GM18511 (cell line): Measurements from ENCODE around the gene FATE1.
A peak's percentile ranks its signal among the peaks of the same experiment; 100 is the strongest.

Source experiments
- ATAC-seq: cut with Tn5 transposase; IDR thresholded peaks from one replicate; pipeline ENCODE4 v1.9.1; 2021; ENCODE audit warnings: mild to moderate bottlenecking, moderate library complexity; ENCODE audit not compliant: unreplicated experiment

Gene FATE1

GRCh38 chrX:151703487-151703886 lies 12.3 kb upstream of the FATE1 start:
- no peak for ATAC-seq

- ATAC-seq: no peak
Observed at GRCh38 chrX:151704041-151704663, 11.7 kb upstream of the FATE1 start.

GRCh38 chrX:151708821-151709220 lies 7.0 kb upstream of the FATE1 start:
- ATAC-seq: no peak

GRCh38 chrX:151710457-151710856 lies 5.4 kb upstream of the FATE1 start:
- no peak for ATAC-seq

- ATAC-seq: no peak
Observed at GRCh38 chrX:151711154-151711553, 4.7 kb upstream of the FATE1 start.

- ATAC-seq: no peak
Observed at GRCh38 chrX:151711787-151712186, 4.0 kb upstream of the FATE1 start.

- ATAC-seq: no peak
Observed at GRCh38 chrX:151712253-151712652, 3.6 kb upstream of the FATE1 start.

- ATAC-seq: peak; percentile 68
Observed at GRCh38 chrX:151713849-151714248, 2.0 kb upstream of the FATE1 start.

- no peak for ATAC-seq
Observed at GRCh38 chrX:151714362-151714761, 1.5 kb upstream of the FATE1 start.

GRCh38 chrX:151722241-151722846 lies 6.5 kb downstream of the FATE1 start:
- ATAC-seq: no peak

GRCh38 chrX:151723156-151723760 lies 7.4 kb downstream of the FATE1 start:
- no peak for ATAC-seq

GRCh38 chrX:151724563-151725337 lies 8.9 kb downstream of the FATE1 start:
- no peak for ATAC-seq

GRCh38 chrX:151725338-151725614 lies 9.4 kb downstream of the FATE1 start:
- ATAC-seq: no peak

- ATAC-seq: no peak
Observed at GRCh38 chrX:151726751-151727150, 10.9 kb downstream of the FATE1 start.

- no peak for ATAC-seq
Observed at GRCh38 chrX:151727346-151727745, 11.5 kb downstream of the FATE1 start.

- no peak for ATAC-seq
Observed at GRCh38 chrX:151729056-151729725, 13.4 kb downstream of the FATE1 start.

- ATAC-seq: no peak
Observed at GRCh38 chrX:151734446-151734845, 18.6 kb downstream of the FATE1 start, which contains the start of gene CNGA2. TSS of gene CNGA2 (plus strand) at chrX:151734746. CDS start at chrX:151738484, 3,738 bp downstream.

GRCh38 chrX:151735219-151735618 lies 19.4 kb downstream of the FATE1 start:
- ATAC-seq: no peak

GRCh38 chrX:151736685-151737084 lies 20.9 kb downstream of the FATE1 start:
- ATAC-seq: no peak

GRCh38 chrX:151737494-151737893 lies 21.7 kb downstream of the FATE1 start:
- ATAC-seq: no peak

GRCh38 chrX:151738751-151739150 lies 22.9 kb downstream of the FATE1 start:
- ATAC-seq: no peak
